CD4-positive, alpha-beta T cell treated with Interleukin-12 subunit alpha and Interleukin-12 subunit beta, for 1 hour (primary cell): ENCODE measurements around the gene CNTNAP2.
"Not testable (repeated sequence)": the region's sequence is repeated elsewhere in the genome, so short reads cannot be mapped to it uniquely, and the experiment has no call there.

Experiments used
- DNase-seq: peaks from one replicate; pipeline ENCODE4 v3.0.0-alpha.2; 2020

Gene CNTNAP2

DNA sequence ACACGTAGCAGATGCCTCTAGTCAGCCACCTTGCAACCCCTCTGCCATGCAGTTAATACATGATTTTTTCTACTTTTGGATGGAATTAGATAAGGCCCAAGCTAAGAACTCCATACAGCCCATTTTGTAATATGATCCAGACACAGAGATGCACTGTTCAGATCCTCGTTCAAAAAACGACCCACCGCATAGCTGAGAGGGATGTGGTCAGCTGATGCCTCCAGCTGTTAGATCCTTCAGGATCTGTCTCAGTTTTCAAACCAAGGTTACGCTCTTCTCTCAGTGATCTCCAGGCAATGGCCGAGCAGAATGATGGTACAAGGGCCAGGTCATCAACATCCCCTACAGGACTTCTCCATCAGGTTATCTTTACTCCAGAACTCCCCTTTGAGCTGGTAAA is 1592.3 kb downstream of the CNTNAP2 start:
- DNase-seq = no peak

DNA sequence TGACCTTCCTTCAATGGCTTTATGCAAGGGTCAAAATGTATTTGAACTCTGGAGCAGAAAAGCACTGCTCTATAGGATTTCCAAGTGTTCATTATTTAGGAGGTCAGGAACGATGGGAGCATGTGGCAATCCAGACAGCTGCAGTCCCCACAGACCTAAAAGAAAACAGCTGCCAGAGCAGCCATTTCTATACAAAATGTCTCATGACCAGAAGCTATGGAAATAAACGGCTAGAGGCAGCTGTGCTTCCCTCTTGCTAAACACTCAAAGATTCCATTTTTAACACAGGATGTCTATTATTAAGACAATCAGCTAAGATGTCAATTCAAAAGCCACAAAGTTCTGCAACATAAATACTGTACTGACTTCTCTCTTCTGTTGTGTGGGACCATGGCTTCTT is 1594.8 kb downstream of the CNTNAP2 start:
- no peak for DNase-seq

DNA sequence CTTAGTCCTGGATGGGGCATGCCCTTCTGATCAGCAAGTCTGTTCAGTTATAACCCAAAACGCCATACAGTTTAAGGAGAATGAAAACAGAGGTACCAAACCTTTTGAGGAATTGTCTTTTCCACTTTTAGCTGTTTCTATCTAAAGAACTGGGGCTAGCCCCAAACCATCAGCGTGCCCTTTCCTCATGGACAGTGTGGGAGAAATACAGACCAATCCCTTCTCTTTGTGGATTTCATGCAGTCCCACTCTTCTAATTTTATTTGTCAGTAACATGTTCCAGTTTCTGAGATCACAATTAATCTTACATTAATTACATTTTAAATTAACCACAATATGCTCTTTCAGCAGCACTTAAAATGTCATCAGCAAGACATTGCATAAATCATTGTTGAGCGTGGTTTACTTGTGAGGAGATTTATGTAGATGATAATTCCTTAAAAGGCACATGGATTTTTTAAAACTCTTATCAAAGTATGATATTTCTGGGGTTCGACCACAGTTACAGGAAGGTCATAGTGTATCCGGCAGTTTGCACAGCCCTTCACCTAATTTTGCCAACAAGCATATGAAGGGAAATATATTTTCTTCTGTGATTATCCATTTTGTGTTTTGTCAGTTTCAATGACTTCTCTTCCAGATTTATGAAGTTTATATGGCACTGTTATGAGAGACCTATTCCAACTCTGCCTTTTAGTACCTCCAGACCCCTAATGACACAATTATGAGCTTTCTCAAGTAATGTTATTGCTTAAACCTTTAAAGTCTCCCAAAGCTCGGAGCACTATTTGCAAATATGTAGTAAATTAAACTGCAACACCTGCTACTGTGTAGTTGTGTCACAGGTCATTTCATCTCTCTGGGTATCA is 1605.6 kb downstream of the CNTNAP2 start:
- no peak for DNase-seq

DNA sequence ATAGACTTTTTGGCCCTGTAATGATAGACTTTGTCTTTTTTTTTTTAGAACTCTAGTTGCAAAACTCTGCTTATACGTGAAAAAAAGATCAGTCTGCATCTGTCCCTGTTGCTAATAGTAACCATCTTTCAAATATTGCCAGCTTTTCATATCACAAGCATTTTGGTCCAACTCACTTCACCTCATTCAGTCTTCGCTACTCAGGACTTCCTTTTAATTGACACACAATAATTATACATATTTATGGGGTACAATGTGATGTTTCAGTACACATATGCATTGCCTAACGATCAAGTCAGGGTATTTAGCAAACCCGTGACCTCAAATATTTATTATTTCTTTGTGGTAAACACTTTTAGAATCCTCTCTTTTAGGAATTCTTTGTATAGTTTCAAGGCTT is 1606.9 kb downstream of the CNTNAP2 start:
- DNase-seq = no peak

DNA sequence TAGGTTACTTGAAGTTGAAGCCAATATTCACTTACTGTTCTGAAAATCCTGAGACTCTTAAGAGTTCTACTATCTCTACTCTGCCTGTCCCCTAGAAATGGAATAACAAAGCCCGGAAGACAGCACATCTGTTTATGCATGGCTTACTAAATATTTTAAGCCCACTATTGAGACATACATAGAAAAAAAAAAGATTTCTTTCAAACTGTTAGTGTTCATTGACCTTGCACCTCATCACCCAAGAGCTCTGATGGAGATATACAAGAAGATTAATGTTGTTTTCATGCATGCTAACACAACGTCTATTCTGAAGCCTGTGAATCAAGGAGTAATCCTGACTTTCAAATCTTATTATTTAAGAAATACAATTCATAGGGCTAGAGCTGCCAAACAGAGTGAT is 1614.7 kb downstream of the CNTNAP2 start:
- no peak for DNase-seq

DNA sequence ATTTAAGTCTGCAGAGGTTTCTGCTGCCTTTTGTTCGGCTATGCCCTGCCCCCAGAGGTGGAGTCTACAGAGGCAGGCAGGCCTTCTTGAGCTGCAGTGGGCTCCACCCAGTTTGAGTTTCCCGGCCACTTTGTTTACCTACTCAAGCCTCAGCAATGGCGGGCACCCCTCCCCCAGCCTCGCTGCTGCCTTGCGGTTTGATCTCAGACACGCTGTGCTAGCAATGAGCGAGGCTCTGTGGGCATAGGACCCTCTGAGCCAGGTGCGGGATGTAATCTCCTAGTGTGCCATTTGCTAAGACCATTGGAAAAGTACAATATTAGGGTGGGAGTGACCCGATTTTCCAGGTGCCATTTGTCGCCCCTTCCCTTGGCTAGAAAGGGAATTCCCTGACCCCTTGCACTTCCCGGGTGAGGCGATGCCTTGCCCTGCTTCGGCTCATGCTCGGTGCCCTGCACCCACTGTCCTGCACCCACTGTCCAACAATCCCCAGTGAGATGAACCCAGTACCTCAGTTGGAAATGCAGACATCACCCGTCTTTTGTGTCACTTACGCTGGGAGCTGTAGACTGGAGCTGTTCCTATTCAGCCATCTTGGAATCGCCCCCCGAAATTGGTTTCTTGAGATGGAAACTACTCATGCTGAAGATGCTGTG is 1621.1 kb downstream of the CNTNAP2 start:
- not testable (repeated sequence) for DNase-seq

DNA sequence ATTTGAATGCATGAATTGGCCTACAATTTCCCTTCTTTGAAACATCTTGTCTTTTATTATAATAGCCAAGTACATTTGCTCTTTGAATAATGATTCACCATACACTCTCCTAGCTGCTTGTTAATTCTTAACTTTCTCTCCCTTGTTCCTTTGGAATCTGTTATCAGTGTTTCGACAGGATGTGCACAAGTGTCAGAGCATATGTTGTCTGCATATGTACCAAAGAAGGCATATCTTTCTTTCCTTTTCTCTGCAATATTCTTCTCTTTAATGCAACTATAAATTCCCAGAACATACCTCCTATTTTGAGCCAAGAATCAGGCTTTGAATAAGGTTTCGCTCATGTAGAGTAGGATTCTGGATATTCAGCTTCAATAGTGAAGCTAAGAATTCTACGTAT is 1625.7 kb downstream of the CNTNAP2 start:
- DNase-seq = no peak

DNA sequence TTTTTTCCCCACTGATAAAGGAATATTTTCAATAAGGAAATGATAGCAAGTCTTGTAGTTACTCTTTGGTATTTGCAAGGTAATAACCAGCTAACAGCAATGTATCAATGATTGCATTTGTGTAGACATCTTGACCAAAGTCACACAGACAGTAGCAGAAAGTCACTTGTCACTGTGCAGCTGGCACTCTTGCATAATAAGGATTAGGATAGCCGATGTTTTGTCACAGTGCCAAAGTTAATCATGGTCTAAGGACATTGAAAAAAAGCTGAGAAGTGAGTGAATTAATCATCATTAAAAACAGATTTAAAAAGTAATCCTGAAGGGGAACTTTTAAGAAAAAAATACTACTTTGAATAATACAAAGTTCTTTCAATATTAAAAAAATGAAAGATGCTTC is 1639.7 kb downstream of the CNTNAP2 start:
- DNase-seq = no peak

DNA sequence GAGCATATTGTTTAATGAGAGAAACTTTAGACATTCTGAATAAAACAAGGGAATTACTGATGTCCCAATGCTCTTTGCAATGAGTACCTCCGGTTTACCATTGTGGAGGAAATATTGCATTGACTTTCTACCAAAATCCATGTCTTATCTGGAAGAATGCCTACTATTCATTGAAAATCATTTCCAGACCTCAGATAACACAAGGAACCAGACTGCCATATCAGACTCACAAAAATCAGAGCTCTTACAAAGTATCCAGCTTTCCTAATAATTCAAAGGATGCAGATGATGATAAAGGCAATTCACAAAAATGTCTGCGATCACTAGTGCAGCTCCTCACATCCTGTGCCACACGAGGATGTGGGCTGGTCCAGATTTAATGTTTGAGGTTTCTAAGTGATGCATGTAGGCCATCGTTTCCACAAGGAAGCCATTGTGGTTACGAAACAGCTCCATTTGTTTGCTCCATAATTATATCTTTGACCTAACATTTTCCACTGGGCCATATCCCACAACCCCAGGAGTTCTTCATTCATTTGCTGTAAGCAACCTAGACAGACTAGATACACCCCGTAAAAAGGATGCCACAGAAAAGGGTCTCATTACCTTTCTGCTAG is 1642.8 kb downstream of the CNTNAP2 start:
- DNase-seq = no peak

DNA sequence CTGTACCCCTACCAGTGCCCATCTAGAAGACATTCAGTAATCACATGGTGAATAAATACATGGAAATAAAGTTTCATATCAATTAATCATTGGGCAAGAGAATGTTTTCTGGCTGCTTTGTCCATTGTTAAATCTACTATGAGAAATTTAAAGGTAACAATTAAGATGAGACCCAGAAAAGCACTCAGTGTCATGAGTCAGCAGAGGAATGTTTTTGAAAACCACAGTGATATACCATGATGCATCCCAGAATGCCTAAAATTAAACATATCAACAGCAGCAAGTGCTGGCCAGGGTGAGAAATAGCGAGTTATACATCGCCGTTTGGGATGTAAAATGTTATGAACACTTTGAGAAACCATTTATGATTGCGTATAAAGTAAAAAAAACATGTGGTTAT is 1648.7 kb downstream of the CNTNAP2 start:
- DNase-seq = no peak

DNA sequence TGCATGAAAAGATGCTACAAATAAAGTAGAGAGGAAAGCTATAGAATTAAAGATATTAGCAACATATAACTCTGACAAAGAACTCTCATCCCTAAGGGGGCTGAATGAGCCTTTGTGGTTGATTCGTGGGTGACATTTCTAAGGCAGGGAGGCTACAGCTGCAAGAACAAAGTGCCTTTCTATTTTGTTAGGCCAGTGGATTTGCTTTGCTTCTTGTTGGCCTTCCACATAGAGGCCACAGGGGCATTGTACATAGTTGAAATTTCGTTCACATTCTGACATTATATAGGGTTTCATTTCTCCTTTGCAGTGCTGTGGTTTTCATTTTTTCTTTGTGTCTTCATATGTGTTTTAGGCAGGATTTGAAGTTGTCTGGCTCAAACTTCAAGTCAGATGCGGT is 1654.7 kb downstream of the CNTNAP2 start:
- no peak for DNase-seq

DNA sequence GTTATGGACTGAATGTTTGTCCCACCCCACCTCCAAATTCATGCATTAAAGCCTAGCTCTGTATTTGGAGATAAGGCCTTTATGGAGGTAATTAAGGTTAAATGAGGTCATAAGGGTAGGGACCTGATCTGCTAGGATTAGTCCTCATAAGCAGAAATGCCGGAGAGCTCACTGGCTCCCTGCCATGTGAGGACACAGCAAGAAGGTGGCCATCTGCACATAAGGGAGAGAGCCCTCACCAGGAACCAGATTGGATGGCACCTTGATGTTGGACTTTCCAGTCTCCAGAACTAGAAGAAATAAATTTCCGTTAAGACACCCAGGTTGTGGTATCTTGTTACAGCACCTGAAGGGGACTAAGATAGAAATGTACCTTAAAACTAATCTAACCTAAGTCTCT is 1657.9 kb downstream of the CNTNAP2 start:
- no peak for DNase-seq

DNA sequence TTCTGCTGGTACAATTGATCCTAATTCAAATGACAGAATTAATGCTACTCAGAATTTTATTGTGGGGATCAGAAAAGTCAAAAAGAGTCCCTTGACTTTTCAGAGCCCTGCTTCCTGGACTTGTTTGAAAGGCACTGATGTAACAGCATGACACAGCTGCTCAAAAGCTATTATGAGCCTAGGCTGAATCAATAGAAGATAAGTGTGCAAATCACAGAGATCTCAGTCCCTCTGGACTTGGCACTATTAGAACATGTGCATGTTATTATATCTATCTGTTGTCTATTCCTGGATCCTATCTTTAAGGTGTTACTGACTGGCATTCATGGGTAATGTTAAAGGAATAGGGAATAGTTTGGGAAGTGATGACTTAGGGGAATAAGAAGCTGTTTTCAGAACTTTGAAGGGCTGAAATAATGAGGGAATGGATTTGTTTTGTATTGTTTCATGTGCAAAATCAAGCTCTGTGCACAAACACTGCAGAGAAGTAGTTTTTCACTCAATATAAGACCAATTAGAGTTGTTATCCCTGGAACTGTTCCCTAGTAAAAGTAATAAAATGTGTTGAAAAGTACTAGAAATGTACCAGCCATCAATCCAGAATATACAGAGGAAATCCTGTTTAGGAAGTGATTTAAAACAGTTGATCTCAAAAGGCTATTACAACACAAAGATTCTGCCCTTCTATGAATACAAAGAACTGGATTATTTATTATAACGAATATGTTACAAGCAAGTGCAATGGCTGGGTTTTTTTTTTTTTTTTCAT is 1659.1 kb downstream of the CNTNAP2 start:
- no peak for DNase-seq

DNA sequence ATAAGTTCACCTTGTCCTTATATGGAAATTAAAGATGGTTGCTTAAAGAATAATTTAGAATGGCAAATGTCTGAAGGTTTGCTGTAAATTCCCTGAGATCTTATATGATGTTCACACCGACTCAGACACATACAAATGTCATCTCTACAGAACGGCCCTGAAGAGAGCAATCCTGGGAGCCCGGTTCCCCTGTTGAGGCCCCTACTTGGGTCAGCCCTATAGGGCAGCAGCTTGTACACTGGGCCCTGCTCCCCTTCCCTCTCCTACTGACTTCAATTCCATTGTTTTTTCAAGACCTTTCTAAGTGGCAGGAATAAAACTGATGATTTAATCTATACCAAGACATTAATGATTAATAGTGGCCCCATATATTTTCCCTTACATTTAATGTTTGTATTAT is 1660.7 kb downstream of the CNTNAP2 start:
- DNase-seq = no peak

DNA sequence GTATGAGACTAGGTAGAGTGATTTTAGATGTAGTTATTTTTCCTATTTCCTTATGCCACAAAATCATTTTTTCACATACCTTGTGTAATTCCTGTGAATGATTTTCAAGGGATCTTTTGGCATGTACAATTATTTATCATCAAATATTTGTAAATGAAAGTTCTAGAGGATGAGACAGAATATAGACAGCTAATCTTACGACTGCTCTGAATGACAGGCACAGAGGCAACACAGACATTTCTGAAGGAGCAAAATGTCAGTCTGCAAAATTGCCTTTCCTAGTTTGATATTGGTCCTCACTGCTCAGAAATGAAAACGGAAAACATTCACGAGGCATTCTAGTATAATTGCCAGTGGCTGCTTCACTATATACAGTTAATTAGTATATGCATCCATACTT is 1663.3 kb downstream of the CNTNAP2 start:
- DNase-seq = no peak

DNA sequence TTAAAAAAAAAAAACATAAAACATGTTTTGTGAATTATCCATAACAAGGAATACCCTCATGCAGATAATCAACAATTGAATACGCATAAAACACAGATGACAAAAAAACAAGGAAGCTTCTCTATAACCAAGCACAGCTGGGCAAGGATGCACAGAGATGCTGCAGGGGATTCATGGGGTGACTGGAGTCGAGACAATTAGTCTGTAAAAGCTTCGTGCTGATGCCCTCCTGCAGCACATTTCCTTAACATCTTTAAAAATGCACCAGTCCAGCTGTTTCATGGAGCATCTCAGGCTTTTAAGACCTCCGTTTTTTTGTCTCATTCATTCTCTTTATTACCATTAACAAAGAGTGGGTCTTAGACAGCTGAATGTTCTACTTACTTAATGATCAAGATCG is 1680.0 kb downstream of the CNTNAP2 start:
- no peak for DNase-seq

DNA sequence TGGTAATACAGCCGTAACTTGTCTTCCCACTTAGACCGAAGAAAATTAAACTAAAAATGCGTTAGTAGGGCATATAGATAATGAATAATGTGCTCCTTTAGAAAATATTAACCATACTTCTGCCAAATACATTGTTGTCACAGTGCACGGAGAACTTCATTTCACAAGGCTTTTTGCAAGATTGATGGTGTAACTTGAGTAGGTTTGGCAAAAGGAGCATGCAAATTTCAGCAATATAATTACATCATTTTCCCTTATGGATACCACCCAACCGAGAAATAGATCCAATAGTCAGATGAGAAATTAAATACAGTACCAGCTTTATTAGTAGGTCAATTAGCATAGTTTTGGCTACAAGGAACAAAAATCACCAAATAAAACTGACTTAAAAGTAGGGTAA is 1681.4 kb downstream of the CNTNAP2 start:
- no peak for DNase-seq

DNA sequence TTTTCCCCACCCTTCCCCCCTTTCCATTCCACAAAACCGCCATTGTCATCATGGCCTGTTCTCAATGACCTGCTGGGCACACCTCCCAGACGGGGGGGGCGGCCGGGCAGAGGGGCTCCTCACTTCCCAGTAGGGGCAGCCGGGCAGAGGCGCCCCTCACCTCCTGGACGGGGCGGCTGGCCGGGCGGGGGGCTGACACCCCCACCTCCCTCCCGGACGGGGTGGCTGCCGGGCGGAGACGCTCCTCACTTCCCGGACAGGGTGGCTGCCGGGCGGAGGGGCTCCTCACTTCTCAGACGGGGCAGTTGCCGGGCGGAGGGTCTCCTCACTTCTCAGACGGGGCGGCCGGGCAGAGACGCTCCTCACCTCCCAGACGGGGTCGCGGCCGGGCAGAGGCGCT is 1685.2 kb downstream of the CNTNAP2 start:
- not testable (repeated sequence) for DNase-seq

DNA sequence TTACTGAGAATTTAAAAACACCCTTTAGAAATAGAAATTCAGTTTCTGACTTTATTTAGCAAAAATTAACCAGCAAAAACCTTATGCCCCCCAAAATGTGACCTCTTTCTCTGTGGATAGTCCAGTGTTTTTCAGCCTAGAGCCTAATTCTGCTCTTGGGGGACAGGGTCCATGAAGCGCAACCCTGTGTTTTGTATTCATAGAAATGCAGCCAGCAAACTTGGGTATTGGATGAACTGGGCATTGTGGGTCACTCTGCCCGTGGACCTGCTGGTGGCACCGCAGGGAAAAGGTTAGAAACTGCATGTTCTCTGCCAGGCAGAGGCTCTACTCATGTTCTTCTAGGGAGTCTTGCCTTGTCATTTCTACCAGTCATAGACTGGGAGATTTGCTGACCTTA is 1686.5 kb downstream of the CNTNAP2 start:
- DNase-seq = no peak

DNA sequence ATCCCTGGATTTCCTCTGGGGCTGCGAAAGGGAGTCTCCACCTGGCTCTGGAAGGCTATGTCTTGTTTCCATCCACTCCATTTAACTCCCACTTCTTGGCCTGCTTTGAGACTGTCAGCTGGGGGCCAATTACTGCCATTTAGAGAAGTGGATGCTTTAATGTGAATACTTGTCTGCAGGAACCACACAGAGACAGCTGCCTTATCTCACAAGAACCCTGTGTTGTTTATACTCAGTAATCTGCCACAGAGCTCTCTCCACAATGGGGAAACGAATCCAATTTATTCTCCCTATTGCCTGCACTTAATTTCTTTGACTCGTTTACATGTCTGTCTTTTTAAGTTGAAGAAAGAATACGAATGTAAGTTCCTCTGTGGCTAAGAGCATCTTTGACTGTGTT is 1687.0 kb downstream of the CNTNAP2 start:
- no peak for DNase-seq

DNA sequence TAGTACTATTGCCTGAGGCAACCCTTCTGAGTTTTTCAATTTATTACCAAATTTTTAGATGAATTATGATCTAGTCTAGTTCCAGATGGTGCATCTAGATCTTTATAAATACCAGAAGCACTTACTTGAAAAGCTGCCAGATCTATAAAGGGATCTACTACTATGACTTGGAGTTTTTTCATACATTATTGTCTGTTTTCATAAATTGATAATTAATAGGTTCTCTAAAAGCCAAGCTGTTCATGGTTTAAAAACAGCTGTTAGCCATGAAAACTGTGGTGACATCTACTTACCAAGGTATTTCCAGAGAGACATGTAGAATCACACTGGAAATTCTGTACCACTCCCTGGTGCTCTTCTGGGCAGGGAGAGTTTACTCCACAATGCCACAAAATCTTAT is 1687.4 kb downstream of the CNTNAP2 start:
- no peak for DNase-seq

DNA sequence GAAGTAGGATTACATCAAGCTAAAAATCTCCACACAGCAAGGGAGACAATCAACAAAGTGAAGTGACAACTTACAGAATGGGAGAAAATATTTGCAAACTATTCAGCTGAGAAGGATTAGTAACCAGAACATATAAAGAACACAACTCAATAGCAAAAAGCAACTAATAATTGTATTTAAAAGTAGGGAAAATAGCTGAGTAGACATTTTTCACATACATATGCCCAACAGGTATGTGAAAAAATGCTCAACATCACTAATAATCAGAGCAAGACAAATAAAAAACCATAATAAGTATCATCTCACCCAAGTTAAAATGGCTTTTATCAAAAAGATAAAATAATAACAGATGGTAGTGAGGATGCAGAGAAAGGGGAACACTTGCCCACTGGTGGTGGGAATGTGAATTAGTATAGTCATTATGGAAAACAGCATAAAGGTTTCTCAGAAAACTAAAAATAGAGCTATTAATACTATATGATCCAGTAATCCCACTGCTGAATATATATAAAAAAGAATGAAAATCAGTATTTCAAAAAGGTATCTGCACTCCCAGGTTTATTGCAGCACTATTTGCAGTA is 1689.5 kb downstream of the CNTNAP2 start:
- DNase-seq = no peak

DNA sequence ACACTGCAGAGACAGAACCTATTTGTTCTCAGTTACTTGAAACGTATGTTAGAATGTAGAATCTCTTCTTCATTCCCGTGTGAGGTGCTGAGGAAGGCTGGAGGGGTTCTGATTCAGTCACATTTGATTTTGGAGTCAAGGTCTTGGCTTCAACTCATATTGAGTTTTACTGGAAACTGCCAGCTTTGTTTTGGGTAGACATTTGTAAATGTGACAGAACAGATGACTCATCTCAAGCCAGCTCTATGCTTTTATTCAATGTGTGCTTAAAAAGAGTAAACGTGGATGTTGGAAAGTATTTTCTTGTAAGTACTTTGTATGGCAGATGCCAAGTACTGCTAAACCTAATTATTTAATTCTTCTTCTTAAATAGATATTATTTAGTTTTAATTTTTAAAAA is 1693.2 kb downstream of the CNTNAP2 start:
- no peak for DNase-seq
